SH-SY5Y (cell line): Measurements from ENCODE around the gene UBAP2.

Source experiments
- GATA2 ChIP-seq: IDR thresholded peaks from 2 replicates; pipeline ENCODE4 v1.6.1; 2011; ENCODE audit warnings: mild to moderate bottlenecking, low read depth, low read length
- GATA3 ChIP-seq: IDR thresholded peaks from 2 replicates; pipeline ENCODE4 v1.6.1; 2011; ENCODE audit warnings: low read depth, mild to moderate bottlenecking, low read length, moderate library complexity

The UBAP2 gene

DNA sequence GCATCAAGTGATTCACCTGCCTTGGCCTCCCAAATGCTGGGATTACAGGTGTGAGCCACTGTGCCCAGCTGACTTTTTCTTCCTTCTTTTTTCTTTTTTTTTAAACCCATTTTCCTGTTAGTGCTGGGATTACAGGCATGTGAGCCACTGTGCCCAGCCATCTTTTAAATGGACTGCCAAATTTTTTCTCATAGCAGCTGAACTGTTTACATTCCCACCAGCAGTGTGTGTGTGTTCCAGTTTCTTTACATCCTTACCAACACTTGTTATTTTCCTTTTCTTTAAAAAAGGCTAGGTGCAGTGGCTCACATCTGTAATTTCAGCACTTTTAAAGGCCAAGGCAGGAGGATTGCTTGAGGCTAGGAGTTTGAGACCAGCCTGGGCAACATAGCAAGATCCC is 154.8 kb downstream of the UBAP2 start:
- no peak for TF ChIP-seq GATA2
- TF ChIP-seq GATA3: no peak

DNA sequence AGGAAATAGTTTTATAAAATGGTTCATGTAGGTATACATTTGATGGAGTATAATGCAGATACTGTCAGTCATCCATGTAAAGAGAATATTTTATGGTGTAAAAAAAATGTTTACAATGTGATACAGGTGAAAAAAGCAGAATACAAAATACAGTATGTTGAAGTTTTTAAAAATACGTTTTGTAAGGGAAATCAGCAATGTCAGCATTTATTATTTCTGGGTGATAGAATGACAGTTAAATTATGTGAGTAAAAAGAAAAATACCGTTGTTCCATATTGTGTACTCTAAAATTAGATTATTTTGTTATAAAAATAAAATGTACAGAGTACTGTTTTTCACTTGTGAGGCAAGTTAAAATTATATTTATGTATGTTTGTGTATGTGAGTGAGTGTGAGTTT is 162.7 kb downstream of the UBAP2 start:
- TF ChIP-seq GATA3 (no peak), GATA2 (no peak)

DNA sequence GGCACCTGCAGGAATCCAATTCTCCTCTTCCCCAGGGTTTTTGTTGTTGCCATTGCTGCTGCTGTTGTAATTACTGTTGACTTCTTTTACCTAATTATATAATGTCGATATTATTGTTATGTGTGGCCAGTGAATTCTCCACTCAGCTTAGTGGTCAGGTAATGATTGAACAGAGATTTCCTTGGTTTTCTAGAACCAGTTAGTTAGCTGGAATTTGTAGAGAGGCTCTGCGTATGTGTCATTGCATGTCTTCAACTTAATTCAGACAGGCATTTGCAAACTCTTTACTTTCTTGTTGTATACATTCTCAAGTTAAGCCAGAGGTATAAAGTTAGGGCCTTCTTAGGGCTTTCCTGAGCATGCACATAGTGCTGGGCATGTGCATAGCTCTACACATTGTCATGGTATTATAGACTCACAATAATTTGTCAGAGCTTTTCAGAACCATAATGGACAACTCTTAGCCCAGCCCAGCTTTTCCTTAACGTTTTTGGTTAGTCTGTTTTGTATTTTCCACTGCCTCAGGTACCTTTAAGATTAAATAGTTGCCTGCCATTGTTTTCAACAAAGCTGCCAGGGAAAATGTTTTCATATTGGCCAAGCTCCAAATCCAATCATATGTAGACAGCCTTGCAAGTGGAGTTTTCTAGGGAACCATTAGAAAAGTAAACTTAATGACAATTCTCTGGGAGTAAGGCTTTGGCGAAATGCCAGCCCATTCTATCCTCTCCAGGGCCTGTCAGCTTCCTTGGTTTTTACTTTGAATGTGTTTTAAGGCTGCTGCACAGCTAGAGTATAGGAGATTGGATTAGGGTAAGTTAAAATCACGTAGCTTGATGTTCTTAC is 163.6 kb downstream of the UBAP2 start:
- TF ChIP-seq GATA2 (no peak), GATA3 (no peak)

DNA sequence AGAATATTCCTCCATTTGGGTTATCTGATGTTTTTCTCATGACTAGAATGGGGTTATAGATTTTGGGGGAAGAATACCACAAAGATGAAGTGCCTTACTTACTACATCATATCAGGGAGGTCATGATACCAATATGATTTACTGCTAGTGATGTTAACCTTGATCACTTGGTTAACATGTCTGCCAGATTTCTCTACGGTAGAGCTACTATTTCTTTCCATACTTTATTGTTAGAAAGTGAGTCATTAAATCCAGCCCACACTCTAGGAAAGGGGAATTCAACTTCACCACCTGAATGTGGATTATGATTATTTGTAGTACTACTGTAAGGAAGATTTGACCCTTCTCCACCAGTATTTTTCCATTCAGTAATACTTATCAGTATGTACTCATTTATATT is 167.1 kb downstream of the UBAP2 start:
- no peak for TF ChIP-seq GATA3
- TF ChIP-seq GATA2: no peak

DNA sequence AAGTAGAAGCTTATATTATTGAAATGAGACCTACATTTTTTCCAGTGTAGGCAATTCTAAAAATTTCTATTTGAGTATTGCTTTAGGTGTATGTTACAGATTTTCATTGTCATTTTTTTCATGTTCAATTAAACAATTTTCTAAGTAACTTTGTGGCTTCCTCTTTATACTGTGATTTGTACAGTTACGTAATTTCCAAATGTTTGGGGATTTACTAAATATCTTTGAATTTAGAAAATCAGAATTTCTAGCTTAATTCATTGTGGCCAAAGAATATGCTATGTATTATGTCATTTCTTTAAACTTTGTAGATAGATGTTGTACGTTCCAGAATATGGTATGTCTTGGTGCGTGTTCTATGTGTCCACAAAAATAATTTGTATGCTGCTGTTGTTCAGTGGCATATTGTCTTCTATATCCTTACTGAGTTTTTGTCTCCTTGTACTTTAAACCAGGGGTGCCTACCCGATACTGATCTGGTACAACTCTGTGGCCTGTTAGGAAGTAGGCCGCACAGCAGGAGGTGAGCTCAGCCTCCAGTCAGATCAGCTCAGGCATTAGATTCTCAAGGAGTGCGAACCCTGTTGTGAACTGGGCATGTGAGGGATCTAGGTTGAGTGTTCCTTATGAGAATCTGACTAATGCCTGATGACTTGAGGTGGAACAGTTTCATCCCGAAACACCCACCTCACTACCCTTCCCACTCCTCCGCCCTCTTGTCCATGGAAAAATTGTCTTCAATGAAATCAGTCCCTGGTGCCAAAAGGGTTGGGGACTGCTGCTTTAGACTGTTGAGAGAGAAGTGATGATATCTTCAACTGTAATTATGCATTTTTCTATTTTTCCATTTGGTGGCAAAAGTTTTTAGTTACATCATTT is 168.2 kb downstream of the UBAP2 start:
- TF ChIP-seq GATA3 (no peak), GATA2 (no peak)

DNA sequence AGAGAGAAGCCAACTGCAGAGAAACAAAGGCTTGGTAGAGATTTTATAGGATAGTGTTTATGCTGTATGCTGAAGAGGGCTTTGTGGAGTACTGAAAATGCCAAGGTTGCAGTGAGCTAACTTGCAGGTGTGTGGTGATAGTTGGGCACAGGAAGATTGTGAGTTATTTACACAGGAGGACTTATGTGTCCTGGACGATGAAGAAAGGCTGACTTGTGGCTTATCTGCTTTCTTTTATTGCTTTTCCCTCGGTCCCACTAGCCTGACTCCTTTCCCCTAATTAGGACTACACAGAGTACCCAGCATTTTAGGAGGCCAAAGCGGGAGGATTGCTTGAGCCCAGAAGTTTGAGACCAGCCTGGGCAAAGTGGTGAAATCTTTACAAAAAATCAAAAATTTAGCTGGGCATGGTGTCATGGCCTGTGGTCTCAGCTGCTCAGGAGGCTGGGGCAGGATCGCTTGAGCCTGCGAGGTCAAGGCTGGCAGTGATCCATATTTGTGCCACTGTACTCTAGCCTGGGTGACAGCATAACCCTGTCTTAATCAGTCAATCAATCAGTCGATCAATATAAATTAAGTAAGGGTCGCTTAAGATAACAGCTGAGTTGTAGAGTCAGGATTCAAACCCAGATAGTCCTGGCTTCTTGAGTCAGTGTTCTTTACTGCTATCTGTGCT is 169.9 kb downstream of the UBAP2 start:
- no peak for TF ChIP-seq GATA3
- TF ChIP-seq GATA2: no peak

DNA sequence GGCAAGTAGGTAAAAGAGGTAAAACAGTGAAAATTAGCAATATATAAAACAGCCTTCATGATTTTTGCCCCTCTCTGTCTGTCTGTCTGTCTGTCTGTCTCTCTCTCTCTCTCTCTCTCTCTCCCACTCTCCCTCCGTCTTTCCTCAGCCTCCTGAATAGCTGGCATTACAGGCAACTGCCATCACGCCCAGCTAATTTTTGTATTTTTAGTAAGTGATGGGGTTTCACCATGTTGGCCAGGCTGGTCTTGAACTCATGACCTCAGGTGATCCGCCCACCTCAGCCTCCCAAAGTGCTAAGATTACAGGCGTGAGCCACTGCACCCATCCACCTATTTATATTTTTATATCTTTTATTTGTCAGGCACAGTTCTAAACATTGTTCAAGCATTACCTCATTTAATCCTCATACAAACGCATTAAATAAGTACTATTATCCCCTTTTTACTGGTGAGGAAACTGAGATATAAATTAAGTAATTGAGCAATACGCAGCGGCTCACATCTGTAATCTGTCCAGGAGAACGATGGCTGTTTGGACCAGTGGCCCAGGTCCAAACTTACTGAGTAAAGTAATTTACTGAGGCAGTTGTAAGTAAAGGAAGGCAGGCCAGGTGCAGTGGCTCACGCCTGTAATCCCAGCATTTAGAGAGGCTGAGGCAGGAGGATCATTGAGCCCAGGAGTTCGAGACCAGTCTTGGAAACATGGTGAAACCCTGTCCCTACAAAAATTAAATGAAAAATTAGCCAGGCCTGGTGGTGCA is 170.8 kb downstream of the UBAP2 start:
- no peak for TF ChIP-seq GATA2
- TF ChIP-seq GATA3: no peak
